Effector memory CD8-positive, alpha-beta T cell (primary cell): Measurements from ENCODE around the gene DTX2.
"Not testable (repeated sequence)": the region's sequence is repeated elsewhere in the genome, so short reads cannot be mapped to it uniquely, and the experiment has no call there.

Experiments
- ATAC-seq: fragments of 150-1000 bp; cut with Tn5 transposase; replicated peaks from 2 replicates; pipeline ENCODE4 v1.10.0; 2021; ENCODE audit warnings: mild to moderate bottlenecking, moderate library complexity
- DNase-seq, 3 experiments: peaks; one replicate each; pipeline ENCODE4 v3.0.0; 2021
- H3K27ac Mint-ChIP-seq, 2 donors: one replicate each; pipeline ENCODE4 v1.8.0; 2022; ENCODE audit warnings: mild to moderate bottlenecking in 2 of 2, mixed read lengths in 2 of 2, moderate library complexity in 2 of 2
- H3K27me3 Mint-ChIP-seq, 2 donors: one replicate each; pipeline ENCODE4 v1.8.0; 2022; ENCODE audit warnings: mixed read lengths in 2 of 2
- H3K36me3 Mint-ChIP-seq: one replicate; pipeline ENCODE4 v1.8.0; 2022; ENCODE audit warnings: mild to moderate bottlenecking, moderate library complexity, mixed read lengths; ENCODE audit not compliant: insufficient read depth
- H3K4me1 Mint-ChIP-seq, 2 donors: one replicate each; pipeline ENCODE4 v1.8.0; 2022; ENCODE audit warnings: low read depth in 2 of 2, mixed read lengths in 2 of 2
- H3K4me3 Mint-ChIP-seq, 2 donors: one replicate each; pipeline ENCODE4 v1.8.0; 2022; ENCODE audit warnings: mild to moderate bottlenecking in 2 of 2, mixed read lengths in 2 of 2, moderate library complexity in 2 of 2
- H3K9me3 Mint-ChIP-seq, 2 donors: one replicate each; pipeline ENCODE4 v1.8.0; 2022; ENCODE audit warnings: mixed read lengths in 2 of 2

DTX2 gene

DNA sequence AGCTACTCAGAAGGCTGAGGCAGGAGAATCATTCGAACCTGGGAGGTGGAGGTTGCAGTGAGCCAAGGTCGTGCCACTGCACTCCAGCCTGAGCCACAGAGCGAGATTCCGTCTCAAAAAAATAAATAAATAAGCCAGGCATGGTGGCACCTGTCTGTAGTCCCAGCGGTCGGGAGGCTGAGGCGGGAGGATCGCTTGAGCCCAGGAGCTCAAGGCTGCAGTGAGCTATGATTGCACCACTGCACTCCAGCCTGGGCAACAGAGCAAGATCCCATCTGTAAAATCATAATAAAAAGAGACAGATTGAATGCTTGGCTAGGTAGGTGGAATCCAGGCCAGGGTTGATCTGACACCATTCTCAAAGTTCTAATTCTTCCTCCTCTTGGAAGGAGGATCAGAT is 45.1 kb downstream of the DTX2 start:
- not testable (repeated sequence) for DNase-seq, H3K27ac Mint-ChIP-seq, H3K27me3 Mint-ChIP-seq, H3K9me3 Mint-ChIP-seq, H3K36me3 Mint-ChIP-seq, H3K4me3 Mint-ChIP-seq, ATAC-seq, H3K4me1 Mint-ChIP-seq

DNA sequence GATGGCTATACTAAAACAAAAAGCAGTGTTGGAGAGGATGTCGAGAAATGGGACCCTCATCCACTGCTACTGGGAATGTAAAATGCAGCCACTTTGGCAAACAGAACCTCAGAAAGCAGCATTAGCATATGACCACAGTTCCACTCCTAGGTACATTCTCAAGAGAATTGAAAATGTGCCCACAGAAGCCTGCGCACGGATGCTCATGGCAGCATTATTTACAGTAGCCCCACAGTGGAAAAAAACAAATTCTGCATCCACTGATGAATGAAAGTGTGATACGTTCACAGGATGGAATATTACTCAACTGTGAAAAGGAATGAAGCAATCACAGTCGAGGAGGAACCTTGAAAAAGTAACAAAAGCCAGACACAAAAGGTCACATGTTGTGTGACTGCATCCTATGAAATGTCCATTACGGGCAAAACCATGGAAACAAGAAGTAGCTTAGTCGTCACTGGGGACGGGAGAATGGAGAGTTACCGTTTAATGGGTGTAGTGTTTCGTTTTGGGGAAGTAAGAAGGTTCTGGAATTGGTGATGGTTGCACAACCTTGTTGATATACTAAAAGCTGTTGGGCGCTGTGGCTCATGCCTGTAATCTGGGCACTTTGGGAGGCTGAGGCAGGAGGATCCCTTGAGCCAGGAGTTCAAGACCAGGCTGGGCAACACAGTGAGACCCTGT is 46.4 kb downstream of the DTX2 start:
- Mint-ChIP-seq H3K9me3 (no peaks in the 10 kb centered on the region), H3K4me3 (no peak overlapping the region), H3K27ac (no peak overlapping the region), H3K36me3 (no peaks in the 10 kb centered on the region), H3K27me3 (no peaks in the 10 kb centered on the region), H3K4me1 (peaks cover 3% of the 10 kb centered on the region in 2 donors)
- ATAC-seq: peak; percentile 48
- DNase-seq: no peak

DNA sequence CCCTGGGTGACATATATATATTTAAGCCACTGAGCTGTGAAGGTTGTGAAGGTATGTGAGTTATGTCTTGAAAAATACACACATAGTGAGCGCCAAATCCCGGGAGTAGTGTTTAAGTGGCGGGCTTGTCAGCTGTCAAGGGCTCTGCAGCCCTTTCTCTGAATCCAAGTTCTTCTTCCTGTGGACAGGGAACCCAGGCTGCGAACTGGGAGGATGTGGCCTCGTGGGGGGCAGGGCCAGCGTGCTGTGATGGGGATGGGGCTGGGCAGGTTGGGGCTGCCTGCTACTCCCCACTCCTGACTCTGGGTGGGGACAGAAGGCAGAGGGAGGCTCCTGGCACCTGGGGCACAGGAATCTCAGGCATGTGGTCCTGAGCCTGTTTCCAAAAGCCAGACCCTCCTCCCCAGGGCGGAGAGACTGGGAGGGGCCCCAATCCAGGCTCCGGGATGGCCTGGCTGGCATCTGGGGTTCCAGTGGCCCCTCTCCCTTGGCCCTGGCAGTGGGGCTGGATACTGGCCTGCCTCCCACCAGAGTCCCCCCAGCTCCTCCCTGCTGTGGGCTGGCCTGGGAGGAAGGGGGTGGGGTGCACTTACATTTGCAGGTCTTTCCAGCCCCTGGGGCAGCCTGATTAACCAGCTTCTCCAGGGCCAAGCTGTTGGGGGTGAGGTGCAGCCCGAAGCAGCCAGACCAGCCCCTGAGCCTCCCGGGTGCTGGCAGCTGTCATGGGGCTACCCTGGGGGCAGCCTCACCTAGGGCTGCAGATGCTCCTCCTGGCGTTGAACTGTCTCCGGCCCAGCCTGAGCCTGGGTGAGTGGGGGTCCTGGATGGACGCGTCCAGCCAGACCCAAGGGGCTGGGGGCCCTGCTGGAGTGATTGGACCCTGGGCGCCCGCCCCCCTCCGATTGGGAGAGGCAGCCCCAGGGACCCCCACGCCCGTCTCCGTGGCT is 48.7 kb downstream of the DTX2 start, which contains the start of gene UPK3B:
Gene UPK3B, plus strand, starts transcription at position 622 of the 947 bp plus-strand sequence. Its CDS starts 101 bp downstream, at position 723.
- Mint-ChIP-seq H3K27me3 (no peaks in the 10 kb centered on the region), H3K4me3 (no peak within 1 kb of the TSS), H3K9me3 (no peaks in the 10 kb centered on the region), H3K36me3 (no peaks in the 10 kb centered on the region), H3K27ac (peak within 1 kb of the TSS in 1 of 2 donors; percentile 41), H3K4me1 (peaks cover 3% of the 10 kb centered on the region in 2 donors)
- DNase-seq (no peak), ATAC-seq (no peak)

DNA sequence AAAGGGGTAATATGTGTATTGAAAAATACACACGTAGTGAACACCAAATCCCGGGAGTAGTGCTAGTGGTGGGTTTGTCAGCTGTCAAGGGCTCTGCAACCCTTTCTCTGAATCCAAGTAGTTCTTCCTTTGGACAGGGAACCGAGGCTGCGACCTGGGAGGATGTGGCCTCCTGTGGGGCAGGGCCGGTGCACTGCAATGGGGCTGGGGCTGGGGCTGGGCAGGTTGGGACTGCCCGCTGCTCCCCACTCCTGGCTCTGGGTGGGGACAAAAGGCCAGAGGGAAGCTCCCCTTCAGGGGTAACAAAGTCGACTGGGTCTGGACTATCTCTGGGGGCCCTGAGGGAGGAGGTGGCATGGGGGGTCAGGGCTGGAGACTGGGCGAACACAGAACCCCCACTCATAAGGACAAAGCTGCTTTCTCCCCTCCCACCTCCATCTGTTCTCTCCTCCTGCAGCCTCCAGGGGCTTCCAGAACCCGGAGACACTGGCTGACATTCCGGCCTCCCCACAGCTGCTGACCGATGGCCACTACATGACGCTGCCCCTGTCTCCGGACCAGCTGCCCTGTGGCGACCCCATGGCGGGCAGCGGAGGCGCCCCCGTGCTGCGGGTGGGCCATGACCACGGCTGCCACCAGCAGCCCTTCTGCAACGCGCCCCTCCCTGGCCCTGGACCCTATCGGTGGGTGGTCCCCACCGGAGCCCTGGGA is 49.8 kb downstream of the DTX2 start:
- DNase-seq, H3K4me3 Mint-ChIP-seq, H3K27me3 Mint-ChIP-seq, H3K4me1 Mint-ChIP-seq, H3K27ac Mint-ChIP-seq, H3K36me3 Mint-ChIP-seq, ATAC-seq, H3K9me3 Mint-ChIP-seq: not testable (repeated sequence)

DNA sequence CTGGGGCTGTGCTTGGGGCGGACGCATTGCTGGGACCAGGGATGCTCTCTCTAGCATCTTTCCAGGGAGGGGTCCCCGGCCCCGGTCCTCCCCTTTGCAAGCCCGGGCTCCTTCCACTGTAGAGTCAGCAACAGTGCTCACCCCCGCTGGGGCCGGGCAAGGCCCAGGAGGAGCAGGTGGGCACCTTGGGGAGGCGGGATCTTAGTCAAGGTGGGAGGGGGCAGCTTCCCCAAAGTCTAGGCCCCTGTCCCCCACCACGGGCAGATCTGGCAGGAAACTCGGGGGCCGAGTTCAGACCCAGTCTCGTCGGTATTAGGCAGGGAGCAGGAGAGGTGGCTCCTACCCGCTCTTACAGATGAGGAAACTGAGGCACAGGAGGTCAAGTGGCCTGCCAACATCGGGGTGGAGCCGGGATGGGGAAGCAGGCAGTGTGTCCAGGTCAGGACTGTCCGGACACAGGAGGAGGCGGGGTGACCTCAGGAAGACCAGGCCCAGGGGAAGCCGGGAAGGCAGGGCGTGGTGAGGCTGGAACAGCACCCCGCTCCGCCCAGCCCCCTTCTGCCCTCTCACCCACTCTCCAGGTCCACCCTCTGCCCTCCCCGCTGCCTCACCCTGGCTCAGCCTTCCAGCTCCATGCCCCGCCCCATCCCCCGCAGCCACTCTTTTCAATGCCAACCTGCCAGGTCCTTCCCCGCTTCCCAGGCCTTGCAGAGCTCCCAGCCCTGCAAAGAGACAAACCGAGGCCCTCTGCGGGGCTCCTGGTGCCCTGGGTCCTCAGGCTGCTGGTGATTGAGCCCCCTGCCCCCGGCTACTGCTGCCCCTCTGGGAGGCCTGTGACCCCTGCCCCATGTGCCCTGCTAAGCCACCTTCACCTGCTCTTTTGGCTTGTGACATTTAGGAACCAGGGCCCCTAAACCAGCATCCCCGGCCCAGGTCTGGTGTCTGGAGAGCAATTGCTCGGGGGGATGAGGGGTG is 50.7 kb downstream of the DTX2 start:
- not testable (repeated sequence) for H3K9me3 Mint-ChIP-seq, DNase-seq, ATAC-seq, H3K36me3 Mint-ChIP-seq, H3K4me3 Mint-ChIP-seq, H3K27me3 Mint-ChIP-seq, H3K27ac Mint-ChIP-seq, H3K4me1 Mint-ChIP-seq

DNA sequence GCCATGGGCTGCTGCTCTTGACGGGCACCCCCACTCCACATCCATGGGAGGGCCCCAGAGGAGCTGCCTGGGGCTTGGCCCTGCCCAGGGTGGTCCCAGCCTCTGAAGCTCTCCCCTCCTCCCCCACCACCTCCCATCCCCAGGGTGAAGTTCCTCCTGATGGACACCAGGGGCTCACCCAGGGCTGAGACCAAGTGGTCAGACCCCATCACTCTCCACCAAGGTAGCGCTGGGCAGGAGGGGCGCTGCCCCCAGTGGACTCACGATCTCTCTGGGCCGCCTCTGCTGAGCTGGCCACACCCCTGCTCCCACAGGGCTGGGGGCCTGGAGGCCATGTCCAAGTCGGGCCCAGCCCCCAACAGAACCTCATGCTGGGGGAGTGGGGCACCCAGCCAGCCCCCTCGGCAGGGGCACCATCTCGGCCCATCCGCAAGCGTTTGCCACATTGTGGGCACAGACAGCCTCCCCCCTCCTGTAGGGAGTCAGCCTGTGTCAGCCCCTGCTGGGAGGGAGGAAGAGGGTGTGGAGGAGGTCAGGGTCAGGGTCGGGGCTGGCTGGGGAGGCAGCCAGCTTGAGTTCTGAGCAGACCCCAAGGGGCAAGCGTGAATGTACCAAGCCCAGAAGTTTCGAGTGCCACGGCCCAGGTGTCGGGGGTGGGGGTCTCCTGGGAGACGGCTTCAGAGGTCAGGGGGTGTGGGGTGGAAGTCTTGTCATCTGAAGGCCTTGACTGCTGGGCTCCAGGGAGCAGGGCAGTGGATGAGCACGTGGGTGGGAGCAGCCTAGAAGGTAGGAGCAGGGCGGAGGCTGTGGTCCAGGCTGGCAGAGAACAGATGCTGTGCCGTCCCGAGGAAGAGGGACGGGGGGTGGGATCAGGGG is 51.7 kb downstream of the DTX2 start:
- no peak overlapping the region for H3K4me3 Mint-ChIP-seq
- H3K36me3 Mint-ChIP-seq: no peaks in the 10 kb centered on the region
- no peak overlapping the region for H3K27ac Mint-ChIP-seq
- no peaks in the 10 kb centered on the region for H3K9me3 Mint-ChIP-seq
- ATAC-seq (no peak), DNase-seq (peak in 1 of 3 experiments; percentile 0)
- peaks cover 0 to 3% of the 10 kb centered on the region in 2 donors for H3K4me1 Mint-ChIP-seq
- no peaks in the 10 kb centered on the region for H3K27me3 Mint-ChIP-seq

DNA sequence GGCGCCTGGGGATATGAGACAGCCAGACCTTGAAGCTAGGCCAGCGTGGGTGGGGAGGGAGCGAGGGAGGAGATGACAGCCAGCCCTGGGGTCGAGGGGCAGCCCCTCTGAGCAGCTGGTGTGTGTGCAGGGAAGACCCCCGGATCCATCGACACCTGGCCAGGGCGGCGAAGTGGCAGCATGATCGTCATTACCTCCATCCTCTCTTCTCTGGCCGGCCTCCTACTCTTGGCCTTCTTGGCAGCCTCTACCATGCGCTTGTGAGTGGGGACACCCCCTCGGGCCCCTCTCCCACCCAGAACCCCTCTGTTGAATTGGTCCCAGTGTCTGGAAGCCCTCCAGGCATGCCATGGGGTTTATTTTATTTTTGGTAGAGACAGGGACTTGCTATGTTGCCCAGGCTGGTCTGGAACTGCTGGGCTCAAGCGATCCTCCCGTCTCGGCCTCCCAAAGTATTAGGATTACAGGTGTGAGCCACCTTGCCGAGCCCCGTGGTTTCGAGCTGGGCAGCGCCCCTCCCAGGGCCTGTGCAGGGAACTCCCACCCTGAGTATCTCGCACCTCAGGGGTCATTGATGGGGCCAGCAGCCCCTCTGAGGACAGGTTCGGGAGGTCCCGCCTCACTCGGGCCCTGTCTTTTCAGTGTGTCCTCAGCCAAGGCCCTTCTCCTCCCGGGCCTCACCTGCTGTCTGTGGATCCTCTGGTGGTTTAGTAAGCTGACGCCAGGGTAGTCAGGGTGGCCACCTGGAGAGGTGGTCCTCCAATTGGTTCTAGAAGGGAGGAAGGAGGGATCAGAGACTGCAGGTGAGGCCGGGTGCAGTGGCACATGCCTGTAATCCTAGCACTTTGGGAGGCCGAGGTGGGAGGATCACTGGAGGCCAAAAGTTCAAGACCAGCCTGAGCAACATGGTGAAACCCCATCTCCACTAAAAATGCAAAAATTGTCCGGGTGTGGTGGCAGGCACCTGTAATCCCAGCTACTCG is 52.6 kb downstream of the DTX2 start:
- DNase-seq: peak in 1 of 3 experiments; percentile 0
- ATAC-seq: no peak
- H3K4me1 Mint-ChIP-seq: peaks cover 0 to 3% of the 10 kb centered on the region in 2 donors
- no peaks in the 10 kb centered on the region for H3K27me3 Mint-ChIP-seq
- peak overlapping the region in 1 of 2 donors; percentile 28 for H3K27ac Mint-ChIP-seq
- H3K4me3 Mint-ChIP-seq: no peak overlapping the region
- no peaks in the 10 kb centered on the region for H3K36me3 Mint-ChIP-seq
- no peaks in the 10 kb centered on the region for H3K9me3 Mint-ChIP-seq

DNA sequence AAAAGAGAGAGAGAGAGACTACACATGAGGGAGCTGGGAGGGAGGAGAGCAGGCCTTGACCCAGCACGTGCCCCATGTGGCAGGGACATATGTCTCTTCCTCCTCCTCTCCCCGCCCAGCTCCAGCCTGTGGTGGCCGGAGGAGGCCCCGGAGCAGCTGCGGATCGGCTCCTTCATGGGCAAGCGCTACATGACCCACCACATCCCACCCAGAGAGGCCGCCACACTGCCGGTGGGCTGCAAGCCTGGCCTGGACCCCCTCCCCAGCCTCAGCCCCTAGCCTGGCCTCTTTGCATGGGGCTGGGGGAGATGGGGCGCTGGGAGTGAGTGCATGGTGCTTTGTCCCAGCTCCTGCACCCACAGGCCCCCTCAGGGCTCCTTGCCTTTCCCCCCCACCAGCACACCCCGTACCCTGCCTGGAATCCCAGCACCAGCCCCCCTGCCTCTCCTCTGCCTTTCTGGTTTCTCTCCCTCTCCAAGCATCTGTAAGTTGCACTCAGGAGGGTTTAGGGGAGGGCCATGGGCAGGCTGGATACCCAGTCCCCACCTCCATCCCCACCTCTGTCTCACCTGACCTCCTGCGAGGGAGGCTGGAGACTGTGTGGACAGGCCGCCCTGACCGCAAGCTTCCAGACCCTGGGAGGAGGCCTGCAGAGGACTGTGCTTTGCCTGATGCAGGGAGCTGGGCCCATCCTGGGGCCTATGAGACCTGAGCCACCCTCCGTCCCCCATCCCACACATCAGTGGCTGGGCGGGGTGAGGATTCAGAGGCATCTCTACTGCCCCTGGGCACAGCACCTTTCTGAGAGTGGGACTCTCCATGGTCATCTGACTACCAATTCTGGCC is 53.6 kb downstream of the DTX2 start:
- H3K27ac Mint-ChIP-seq: peak overlapping the region in 1 of 2 donors; percentile 28
- H3K9me3 Mint-ChIP-seq: no peaks in the 10 kb centered on the region
- no peak for ATAC-seq
- no peaks in the 10 kb centered on the region for H3K36me3 Mint-ChIP-seq
- no peaks in the 10 kb centered on the region for H3K4me1 Mint-ChIP-seq
- H3K4me3 Mint-ChIP-seq: no peak overlapping the region
- DNase-seq: no peak
- H3K27me3 Mint-ChIP-seq: no peaks in the 10 kb centered on the region

DNA sequence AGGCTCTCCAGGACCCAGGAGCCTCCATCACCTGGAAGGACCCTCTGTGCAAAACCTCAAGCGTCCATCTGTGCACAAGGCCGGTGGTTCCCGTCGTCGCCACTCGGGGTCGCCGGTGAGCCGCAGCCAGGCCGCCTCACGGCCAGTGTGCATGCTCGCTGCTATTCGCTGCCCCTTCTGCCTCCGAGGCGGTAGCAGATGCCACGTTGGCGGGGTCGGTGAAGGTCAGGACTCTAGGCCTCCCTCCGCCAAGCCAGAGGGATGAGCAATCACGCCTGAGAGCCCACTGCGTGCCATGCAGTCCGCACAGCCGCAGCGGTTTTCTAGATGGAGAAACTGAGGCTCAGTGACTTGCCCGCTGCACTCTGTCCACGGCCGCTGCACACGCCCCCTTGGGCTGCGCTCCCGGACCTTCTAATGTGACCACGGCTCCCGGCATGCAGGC is 54.5 kb downstream of the DTX2 start:
- Mint-ChIP-seq H3K27ac (no peak overlapping the region), H3K36me3 (no peaks in the 10 kb centered on the region), H3K4me3 (no peak overlapping the region), H3K9me3 (no peaks in the 10 kb centered on the region), H3K4me1 (no peaks in the 10 kb centered on the region), H3K27me3 (no peaks in the 10 kb centered on the region)
- DNase-seq: peak in 1 of 3 experiments; percentile 36
- ATAC-seq: peak; percentile 63

DNA sequence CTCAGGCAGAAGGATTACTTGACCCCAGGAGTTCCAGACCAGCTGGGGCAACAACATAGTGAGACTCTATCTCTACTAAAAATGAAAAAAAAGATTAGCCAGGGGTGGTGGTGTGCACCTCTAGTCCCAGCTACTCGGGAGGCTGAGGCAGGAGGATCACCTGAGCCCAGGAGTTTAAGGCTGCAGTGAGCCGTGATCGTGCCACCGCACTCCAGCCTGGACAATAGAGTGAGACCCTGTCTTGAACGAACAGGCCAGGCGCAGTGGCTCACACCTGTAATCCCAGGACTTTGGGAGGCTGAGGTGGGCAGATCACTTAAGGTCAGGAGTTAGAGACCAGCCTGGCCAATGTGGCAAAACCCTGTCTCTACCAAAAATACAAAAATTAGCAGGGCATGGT is 55.4 kb downstream of the DTX2 start:
- not testable (repeated sequence) for DNase-seq, H3K27ac Mint-ChIP-seq, H3K4me1 Mint-ChIP-seq, ATAC-seq, H3K9me3 Mint-ChIP-seq, H3K4me3 Mint-ChIP-seq, H3K36me3 Mint-ChIP-seq, H3K27me3 Mint-ChIP-seq
